ENCODE results near the gene ZNRD2.

ZNRD2 gene

GRCh38 chr11:65579291-65579690 is 9.0 kb downstream of the ZNRD2 start:
- Histone ChIP-seq H3K9me3 (ENCODE audit: control insufficient read depth, low read depth, low read length) (no peaks in the 10 kb centered on the region), H3K4me1 (ENCODE audit: control insufficient read depth, low read depth, low read length) (peaks cover 6% of the 10 kb centered on the region), H3K36me3 (ENCODE audit: control insufficient read depth, low read depth, low read length) (no peaks in the 10 kb centered on the region), H3K9ac (ENCODE audit: low read length) (no peak overlapping the region), H3K27me3 (ENCODE audit: control insufficient read depth, insufficient read depth, low read length) (peaks cover 27% of the 10 kb centered on the region), H3K27ac (ENCODE audit: low read length) (no peak overlapping the region), H3K4me3 (ENCODE audit: low read length) (no peak overlapping the region)

GRCh38 chr11:65580031-65580692 is 9.9 kb downstream of the ZNRD2 start:
- H3K4me3 ChIP-seq (ENCODE audit: low read length): no peak overlapping the region
- peaks cover under 1% of the 10 kb centered on the region for H3K4me1 ChIP-seq (ENCODE audit: control insufficient read depth, low read depth, low read length)
- no peaks in the 10 kb centered on the region for H3K9me3 ChIP-seq (ENCODE audit: control insufficient read depth, low read depth, low read length)
- peaks cover 20% of the 10 kb centered on the region for H3K27me3 ChIP-seq (ENCODE audit: control insufficient read depth, insufficient read depth, low read length)
- H3K9ac ChIP-seq (ENCODE audit: low read length): no peak overlapping the region
- H3K36me3 ChIP-seq (ENCODE audit: control insufficient read depth, low read depth, low read length): no peaks in the 10 kb centered on the region
- H3K27ac ChIP-seq (ENCODE audit: low read length): no peak overlapping the region

- no peaks in the 10 kb centered on the region for H3K9me3 ChIP-seq (ENCODE audit: control insufficient read depth, low read depth, low read length)
- no peak overlapping the region for H3K27ac ChIP-seq (ENCODE audit: low read length)
Measured at GRCh38 chr11:65580756-65581155, 10.5 kb downstream of the ZNRD2 start.

DNA sequence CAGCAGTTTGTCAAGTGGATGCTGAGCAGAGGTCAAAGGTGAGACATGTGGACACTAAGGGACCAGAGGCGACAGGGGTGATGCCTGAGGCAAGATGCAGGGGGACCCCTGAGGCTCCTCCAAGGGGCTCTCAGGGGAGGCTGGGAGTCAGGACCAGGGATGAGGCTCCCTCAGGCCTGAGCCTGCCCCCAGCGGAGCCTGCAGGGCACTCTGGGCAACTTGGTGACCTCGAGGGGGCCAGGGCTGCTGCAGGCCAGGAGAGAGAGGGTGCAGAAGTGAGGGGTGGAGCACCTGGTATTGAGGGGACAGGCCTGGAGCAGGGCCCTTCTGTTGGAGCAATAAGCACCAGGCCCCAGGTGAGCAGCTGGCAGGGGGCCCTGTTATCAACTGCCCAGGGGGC is 11.7 kb downstream of the ZNRD2 start:
- Histone ChIP-seq H3K9ac (ENCODE audit: low read length) (no peak overlapping the region), H3K4me1 (ENCODE audit: control insufficient read depth, low read depth, low read length) (peaks cover 4% of the 10 kb centered on the region), H3K27ac (ENCODE audit: low read length) (no peak overlapping the region), H3K27me3 (ENCODE audit: control insufficient read depth, insufficient read depth, low read length) (peaks cover 4% of the 10 kb centered on the region), H3K9me3 (ENCODE audit: control insufficient read depth, low read depth, low read length) (no peaks in the 10 kb centered on the region), H3K4me3 (ENCODE audit: low read length) (no peak overlapping the region), H3K36me3 (ENCODE audit: control insufficient read depth, low read depth, low read length) (no peaks in the 10 kb centered on the region)

More at GRCh38 chr11:65580756-65581155, 10.5 kb downstream of the ZNRD2 start:
- Histone ChIP-seq H3K36me3 (ENCODE audit: control insufficient read depth, low read depth, low read length) (no peaks in the 10 kb centered on the region), H3K27me3 (ENCODE audit: control insufficient read depth, insufficient read depth, low read length) (peaks cover 14% of the 10 kb centered on the region), H3K9ac (ENCODE audit: low read length) (no peak overlapping the region), H3K4me3 (ENCODE audit: low read length) (no peak overlapping the region), H3K4me1 (ENCODE audit: control insufficient read depth, low read depth, low read length) (no peaks in the 10 kb centered on the region)

DNA sequence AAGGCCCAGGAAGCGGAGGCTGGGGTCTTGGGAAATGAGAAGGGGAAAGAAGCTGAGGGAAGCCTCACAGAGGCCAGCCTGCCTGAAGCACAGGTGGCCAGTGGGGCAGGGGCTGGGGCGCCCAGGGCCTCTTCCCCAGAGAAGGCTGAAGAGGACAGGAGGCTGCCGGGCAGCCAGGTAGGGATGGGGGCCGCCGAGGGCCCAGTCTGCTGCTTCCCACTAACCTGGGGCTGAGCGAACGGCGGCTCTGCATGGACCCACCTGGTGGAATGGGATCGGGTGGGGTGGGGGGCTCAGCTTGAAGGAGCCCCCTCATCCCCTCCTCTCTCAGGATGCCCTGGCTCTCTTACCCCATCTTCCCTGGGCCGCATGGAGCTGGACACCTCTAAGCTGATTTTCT is 13.3 kb downstream of the ZNRD2 start:
- Histone ChIP-seq H3K4me1 (ENCODE audit: control insufficient read depth, low read depth, low read length) (peaks cover 4% of the 10 kb centered on the region), H3K9ac (ENCODE audit: low read length) (no peak overlapping the region), H3K27me3 (ENCODE audit: control insufficient read depth, insufficient read depth, low read length) (no peaks in the 10 kb centered on the region), H3K4me3 (ENCODE audit: low read length) (no peak overlapping the region), H3K36me3 (ENCODE audit: control insufficient read depth, low read depth, low read length) (no peaks in the 10 kb centered on the region), H3K27ac (ENCODE audit: low read length) (no peak overlapping the region), H3K9me3 (ENCODE audit: control insufficient read depth, low read depth, low read length) (no peaks in the 10 kb centered on the region)

DNA sequence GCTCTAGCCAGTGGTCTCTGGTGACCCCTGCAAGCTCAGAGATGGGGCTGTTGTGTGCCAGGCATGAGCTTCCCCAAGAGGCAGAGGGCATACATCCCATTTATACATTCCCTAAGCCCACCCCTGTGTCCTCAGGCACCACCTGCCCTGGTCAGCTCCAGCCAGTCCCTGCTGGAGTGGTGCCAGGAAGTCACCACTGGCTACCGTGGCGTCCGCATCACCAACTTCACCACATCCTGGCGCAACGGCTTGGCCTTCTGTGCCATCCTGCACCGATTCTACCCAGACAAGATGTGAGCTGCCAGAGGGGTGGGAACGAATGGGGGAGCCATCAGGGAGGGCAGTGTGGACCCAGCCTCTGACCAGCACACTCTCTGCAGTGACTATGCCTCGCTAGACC is 13.8 kb downstream of the ZNRD2 start:
- H3K4me3 ChIP-seq (ENCODE audit: low read length): no peak overlapping the region
- H3K9ac ChIP-seq (ENCODE audit: low read length): no peak overlapping the region
- H3K27ac ChIP-seq (ENCODE audit: low read length): no peak overlapping the region
- H3K27me3 ChIP-seq (ENCODE audit: control insufficient read depth, insufficient read depth, low read length): no peaks in the 10 kb centered on the region
- peaks cover 4% of the 10 kb centered on the region for H3K4me1 ChIP-seq (ENCODE audit: control insufficient read depth, low read depth, low read length)
- H3K36me3 ChIP-seq (ENCODE audit: control insufficient read depth, low read depth, low read length): no peaks in the 10 kb centered on the region
- no peaks in the 10 kb centered on the region for H3K9me3 ChIP-seq (ENCODE audit: control insufficient read depth, low read depth, low read length)

DNA sequence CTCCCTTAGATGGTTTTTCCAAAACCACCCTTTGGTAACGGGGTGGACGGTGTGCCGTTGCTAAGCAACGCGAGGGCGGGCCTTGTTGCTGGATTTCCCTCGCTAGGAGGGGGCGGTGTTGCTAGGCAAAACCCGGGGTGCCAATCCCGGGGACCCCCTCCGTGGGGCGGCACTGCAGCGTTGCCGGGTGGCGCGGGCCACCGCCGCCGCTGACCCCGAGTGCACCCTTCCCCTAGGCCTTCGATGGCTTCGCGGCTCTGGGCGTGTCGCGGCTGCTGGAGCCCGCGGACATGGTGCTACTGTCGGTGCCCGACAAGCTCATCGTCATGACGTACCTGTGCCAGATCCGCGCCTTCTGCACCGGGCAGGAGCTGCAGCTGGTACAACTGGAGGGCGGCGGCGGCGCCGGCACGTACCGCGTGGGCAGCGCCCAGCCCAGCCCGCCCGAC is 14.5 kb downstream of the ZNRD2 start:
- H3K4me1 ChIP-seq (ENCODE audit: control insufficient read depth, low read depth, low read length): peaks cover 4% of the 10 kb centered on the region
- H3K27ac ChIP-seq (ENCODE audit: low read length): no peak overlapping the region
- no peaks in the 10 kb centered on the region for H3K36me3 ChIP-seq (ENCODE audit: control insufficient read depth, low read depth, low read length)
- H3K4me3 ChIP-seq (ENCODE audit: low read length): no peak overlapping the region
- H3K9me3 ChIP-seq (ENCODE audit: control insufficient read depth, low read depth, low read length): no peaks in the 10 kb centered on the region
- H3K27me3 ChIP-seq (ENCODE audit: control insufficient read depth, insufficient read depth, low read length): no peaks in the 10 kb centered on the region
- no peak overlapping the region for H3K9ac ChIP-seq (ENCODE audit: low read length)

- Histone ChIP-seq H3K27me3 (ENCODE audit: control insufficient read depth, insufficient read depth, low read length) (peaks cover 8% of the 10 kb centered on the region), H3K9me3 (ENCODE audit: control insufficient read depth, low read depth, low read length) (no peaks in the 10 kb centered on the region), H3K36me3 (ENCODE audit: control insufficient read depth, low read depth, low read length) (no peaks in the 10 kb centered on the region), H3K4me1 (ENCODE audit: control insufficient read depth, low read depth, low read length) (peaks cover 4% of the 10 kb centered on the region), H3K27ac (ENCODE audit: low read length) (no peak overlapping the region), H3K9ac (ENCODE audit: low read length) (no peak overlapping the region), H3K4me3 (ENCODE audit: low read length) (no peak overlapping the region)
Measured at GRCh38 chr11:65585396-65586246, 15.3 kb downstream of the ZNRD2 start.

DNA sequence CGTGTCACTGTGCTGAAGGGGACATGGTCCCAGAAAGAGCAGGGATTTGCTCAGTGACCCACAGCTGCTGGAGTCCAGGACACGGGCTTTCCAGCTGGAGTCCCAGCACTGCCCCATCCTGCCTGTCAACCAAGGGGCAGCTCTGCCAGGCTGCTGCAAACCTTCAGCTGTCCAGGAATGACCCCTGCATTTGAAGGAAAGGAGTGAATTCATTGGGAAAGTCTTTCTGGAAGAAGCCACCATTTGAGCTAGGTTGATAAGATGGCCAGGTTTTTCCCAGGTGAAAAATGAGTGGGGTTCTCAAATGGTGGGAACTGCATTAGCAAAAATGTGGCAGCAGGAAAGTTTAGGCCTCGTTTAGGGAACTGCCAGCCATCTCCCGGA is 16.0 kb downstream of the ZNRD2 start:
- Histone ChIP-seq H3K27me3 (ENCODE audit: control insufficient read depth, insufficient read depth, low read length) (peaks cover 14% of the 10 kb centered on the region), H3K4me3 (ENCODE audit: low read length) (no peak overlapping the region), H3K36me3 (ENCODE audit: control insufficient read depth, low read depth, low read length) (no peaks in the 10 kb centered on the region), H3K9ac (ENCODE audit: low read length) (no peak overlapping the region), H3K9me3 (ENCODE audit: control insufficient read depth, low read depth, low read length) (no peaks in the 10 kb centered on the region), H3K4me1 (ENCODE audit: control insufficient read depth, low read depth, low read length) (peaks cover 4% of the 10 kb centered on the region), H3K27ac (ENCODE audit: low read length) (no peak overlapping the region)

- Histone ChIP-seq H3K4me1 (ENCODE audit: control insufficient read depth, low read depth, low read length) (peaks cover 4% of the 10 kb centered on the region), H3K9me3 (ENCODE audit: control insufficient read depth, low read depth, low read length) (no peaks in the 10 kb centered on the region), H3K27me3 (ENCODE audit: control insufficient read depth, insufficient read depth, low read length) (peaks cover 18% of the 10 kb centered on the region), H3K27ac (ENCODE audit: low read length) (no peak overlapping the region), H3K36me3 (ENCODE audit: control insufficient read depth, low read depth, low read length) (no peaks in the 10 kb centered on the region), H3K9ac (ENCODE audit: low read length) (no peak overlapping the region), H3K4me3 (ENCODE audit: low read length) (no peak overlapping the region)
Measured at GRCh38 chr11:65586676-65587075, 16.4 kb downstream of the ZNRD2 start.

DNA sequence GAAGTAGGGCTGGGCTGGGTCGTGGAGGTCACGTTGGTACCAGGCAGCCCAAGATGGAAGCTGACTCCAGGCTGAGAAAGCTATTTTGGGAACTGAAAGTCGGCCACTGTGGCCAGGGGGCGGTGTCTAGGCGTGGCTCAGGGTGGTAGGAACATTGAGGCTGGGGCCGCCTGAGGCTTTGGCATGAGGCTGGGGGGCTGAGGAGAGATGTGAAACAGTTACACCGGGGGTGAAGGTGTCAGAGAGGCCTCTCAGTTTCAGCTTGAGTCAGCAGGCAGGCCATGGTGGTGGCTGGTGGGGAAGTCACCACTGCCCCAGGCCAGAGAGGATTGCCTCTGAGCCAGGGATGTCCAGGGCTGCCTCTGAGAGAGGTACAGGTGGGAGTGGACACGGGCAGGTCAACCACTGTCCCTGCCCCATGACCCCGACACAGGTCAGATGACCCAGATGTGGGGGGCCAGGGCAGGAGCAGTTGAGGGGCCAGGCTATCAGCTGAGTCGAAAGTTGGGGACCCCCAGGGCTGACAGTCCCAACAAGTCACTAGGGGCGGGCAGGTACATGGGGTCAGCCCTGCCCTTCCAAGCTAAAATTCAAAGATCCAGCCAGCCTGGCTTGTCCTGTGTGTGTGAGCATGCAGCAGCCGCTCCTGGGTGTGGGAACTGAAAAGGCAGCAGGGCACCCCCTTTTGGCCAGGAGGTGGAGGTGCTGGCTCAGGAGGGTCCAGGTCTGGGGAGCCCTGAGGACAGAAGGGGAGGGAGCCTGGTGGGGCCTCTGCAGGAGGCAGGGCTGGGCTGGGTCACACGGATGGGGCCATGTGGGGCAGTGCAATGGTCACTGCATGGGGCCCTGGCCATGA is 18.1 kb downstream of the ZNRD2 start:
- peaks cover 7% of the 10 kb centered on the region for H3K4me1 ChIP-seq (ENCODE audit: control insufficient read depth, low read depth, low read length)
- H3K36me3 ChIP-seq (ENCODE audit: control insufficient read depth, low read depth, low read length): no peaks in the 10 kb centered on the region
- H3K27ac ChIP-seq (ENCODE audit: low read length): no peak overlapping the region
- no peaks in the 10 kb centered on the region for H3K9me3 ChIP-seq (ENCODE audit: control insufficient read depth, low read depth, low read length)
- H3K27me3 ChIP-seq (ENCODE audit: control insufficient read depth, insufficient read depth, low read length): peaks cover 33% of the 10 kb centered on the region
- H3K4me3 ChIP-seq (ENCODE audit: low read length): no peak overlapping the region
- no peak overlapping the region for H3K9ac ChIP-seq (ENCODE audit: low read length)
